Activated CD8-positive, alpha-beta T cell treated with anti-CD3 and anti-CD28 coated beads, Interleukin-2, amount 10 ng/mL, durations not matched to agents 7 days and 5 days (primary cell): ENCODE data around the gene OXCT1. TPM values are rescaled to one million over a fixed set of nuclear protein-coding genes. Genes with fewer than 3 reads are reported as not detected.

Experiments used
- ATAC-seq: fragments of 150-1000 bp; cut with Tn5 transposase; one replicate; pipeline ENCODE4 v1.10.0; 2021; ENCODE audit warnings: moderate library complexity
- CTCF ChIA-PET: fragments of 350-600 bp; sonication (Branson Sonifier 250); formaldehyde crosslinking; loops from one replicate; lab custom pipeline; 2021; ENCODE audit warnings: antibody characterized with exemption; lab: Charles Lee
- POLR2A ChIA-PET: fragments of 350-600 bp; sonication (Branson Sonifier 250); formaldehyde crosslinking; loops from one replicate; lab custom pipeline; 2021; ENCODE audit warnings: antibody characterized with exemption; lab: Charles Lee
- DNase-seq: peaks from one replicate; pipeline ENCODE4 v3.0.0-alpha.2; 2020
- H3K27ac Mint-ChIP-seq: one replicate; pipeline ENCODE4 v1.8.0; 2021; ENCODE audit warnings: mild to moderate bottlenecking, mixed read lengths
- H3K27me3 Mint-ChIP-seq: one replicate; pipeline ENCODE4 v1.8.0; 2021; ENCODE audit warnings: low read depth, mixed read lengths
- H3K36me3 Mint-ChIP-seq: one replicate; pipeline ENCODE4 v1.8.0; 2021; ENCODE audit warnings: low read depth, mixed read lengths
- H3K4me1 Mint-ChIP-seq: one replicate; pipeline ENCODE4 v1.8.0; 2021; ENCODE audit warnings: low read depth, mixed read lengths
- H3K4me3 Mint-ChIP-seq: one replicate; pipeline ENCODE4 v1.8.0; 2021; ENCODE audit warnings: mild to moderate bottlenecking, mixed read lengths
- H3K9me3 Mint-ChIP-seq: one replicate; pipeline ENCODE4 v1.8.0; 2022; ENCODE audit warnings: mixed read lengths; ENCODE audit not compliant: insufficient read depth
- total RNA-seq, 2 experiments: library from RNA; stranded (reverse); gene quantifications; one replicate each; pipeline ENCODE4 v1.2.3, GENCODE V29; 2021

The OXCT1 gene
- total RNA-seq: 10 to 100 TPM; 59.3 to 61.0 TPM

- peak; percentile 95 for DNase-seq
- peak; percentile 95 for ATAC-seq
- CTCF ChIA-PET: interaction anchor here (0.6 to 6.3 kb wide), 5 partner anchors 13 to 67 kb away, joined by 3 to 44 read pairs (median 4); no protein-coding TSS in a partner anchor
- peak within 1 kb of the TSS; percentile 91 for H3K27ac Mint-ChIP-seq
- H3K27me3 Mint-ChIP-seq: no peaks in the 10 kb centered on the region
- H3K4me3 Mint-ChIP-seq: peak within 1 kb of the TSS; percentile 88
- H3K4me1 Mint-ChIP-seq: peaks cover 57% of the 10 kb centered on the region
- no peaks in the 10 kb centered on the region for H3K9me3 Mint-ChIP-seq
- POLR2A ChIA-PET: interaction anchor here (0.6 to 3.4 kb wide), 9 partner anchors 16 to 1251 kb away, joined by 3 to 19 read pairs (median 3); partner anchors contain the start of genes FBXO4 and RIMOC1
- H3K36me3 Mint-ChIP-seq: peaks cover 20% of the 10 kb centered on the region
Observed at GRCh38 chr5:41869724-41870626, at the start of gene OXCT1. Gene OXCT1, minus strand, starts transcription at chr5:41870425. Its CDS starts 67 bp downstream, at chr5:41870358.

GRCh38 chr5:41918105-41918504 is 47.9 kb upstream of the OXCT1 start:
- no peaks in the 10 kb centered on the region for H3K4me1 Mint-ChIP-seq
- no peak overlapping the region for H3K4me3 Mint-ChIP-seq
- DNase-seq: no peak
- peak overlapping the region; percentile 35 for H3K27ac Mint-ChIP-seq
- H3K27me3 Mint-ChIP-seq: no peaks in the 10 kb centered on the region
- ChIA-PET POLR2A (no interaction called here), CTCF (no interaction called here)
- no peak for ATAC-seq
- no peaks in the 10 kb centered on the region for H3K9me3 Mint-ChIP-seq
- H3K36me3 Mint-ChIP-seq: peaks cover 55% of the 10 kb centered on the region

DNA sequence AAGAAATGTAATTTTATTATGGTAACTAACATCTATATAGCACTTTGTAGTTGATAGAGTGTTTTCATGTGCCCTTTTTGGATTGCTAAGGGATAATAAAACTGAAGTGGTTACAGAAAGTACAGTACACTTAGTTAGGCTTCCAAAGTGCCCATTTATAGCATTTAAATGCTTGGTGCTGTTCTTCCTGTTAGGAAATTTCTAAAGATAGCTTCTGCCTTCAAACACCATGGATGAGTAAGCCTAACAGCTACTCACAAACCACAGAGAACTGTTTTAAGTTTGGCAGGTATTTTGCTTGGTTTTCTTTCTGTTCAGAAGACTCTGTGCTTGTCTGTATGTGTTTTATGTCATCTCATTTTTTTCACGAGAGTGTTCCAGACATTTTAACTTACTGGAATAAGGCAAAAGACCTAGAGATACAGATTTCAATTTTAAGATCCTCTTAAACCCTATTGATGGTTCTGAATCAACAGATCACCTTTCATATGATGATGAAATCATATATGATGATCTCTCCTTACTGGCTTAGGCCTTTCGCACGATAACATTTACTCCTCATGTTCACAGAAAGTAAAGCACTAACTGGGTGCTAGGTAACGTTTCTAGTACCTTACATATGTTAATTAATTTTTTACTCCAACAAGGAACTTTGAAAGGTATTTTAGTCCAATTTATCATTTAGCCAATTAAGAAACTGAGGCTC is 38.3 kb upstream of the OXCT1 start:
- H3K4me3 Mint-ChIP-seq: no peak overlapping the region
- ChIA-PET CTCF (interaction anchor here (2.8 kb wide), 1 partner anchor 52 kb away, joined by 12 read pairs; no protein-coding TSS in a partner anchor), POLR2A (no interaction called here)
- H3K9me3 Mint-ChIP-seq: no peaks in the 10 kb centered on the region
- H3K27ac Mint-ChIP-seq: no peak overlapping the region
- peaks cover 59% of the 10 kb centered on the region for H3K36me3 Mint-ChIP-seq
- ATAC-seq (no peak), DNase-seq (no peak)
- peaks cover 38% of the 10 kb centered on the region for H3K4me1 Mint-ChIP-seq
- no peaks in the 10 kb centered on the region for H3K27me3 Mint-ChIP-seq

GRCh38 chr5:41906151-41906550 is 35.9 kb upstream of the OXCT1 start:
- CTCF ChIA-PET: no interaction called here
- Mint-ChIP-seq H3K4me3 (no peak overlapping the region), H3K27me3 (peaks cover 2% of the 10 kb centered on the region), H3K4me1 (peaks cover 45% of the 10 kb centered on the region), H3K9me3 (no peaks in the 10 kb centered on the region), H3K36me3 (peaks cover 42% of the 10 kb centered on the region), H3K27ac (no peak overlapping the region)
- no peak for ATAC-seq
- DNase-seq: no peak
- POLR2A ChIA-PET: no interaction called here

DNA sequence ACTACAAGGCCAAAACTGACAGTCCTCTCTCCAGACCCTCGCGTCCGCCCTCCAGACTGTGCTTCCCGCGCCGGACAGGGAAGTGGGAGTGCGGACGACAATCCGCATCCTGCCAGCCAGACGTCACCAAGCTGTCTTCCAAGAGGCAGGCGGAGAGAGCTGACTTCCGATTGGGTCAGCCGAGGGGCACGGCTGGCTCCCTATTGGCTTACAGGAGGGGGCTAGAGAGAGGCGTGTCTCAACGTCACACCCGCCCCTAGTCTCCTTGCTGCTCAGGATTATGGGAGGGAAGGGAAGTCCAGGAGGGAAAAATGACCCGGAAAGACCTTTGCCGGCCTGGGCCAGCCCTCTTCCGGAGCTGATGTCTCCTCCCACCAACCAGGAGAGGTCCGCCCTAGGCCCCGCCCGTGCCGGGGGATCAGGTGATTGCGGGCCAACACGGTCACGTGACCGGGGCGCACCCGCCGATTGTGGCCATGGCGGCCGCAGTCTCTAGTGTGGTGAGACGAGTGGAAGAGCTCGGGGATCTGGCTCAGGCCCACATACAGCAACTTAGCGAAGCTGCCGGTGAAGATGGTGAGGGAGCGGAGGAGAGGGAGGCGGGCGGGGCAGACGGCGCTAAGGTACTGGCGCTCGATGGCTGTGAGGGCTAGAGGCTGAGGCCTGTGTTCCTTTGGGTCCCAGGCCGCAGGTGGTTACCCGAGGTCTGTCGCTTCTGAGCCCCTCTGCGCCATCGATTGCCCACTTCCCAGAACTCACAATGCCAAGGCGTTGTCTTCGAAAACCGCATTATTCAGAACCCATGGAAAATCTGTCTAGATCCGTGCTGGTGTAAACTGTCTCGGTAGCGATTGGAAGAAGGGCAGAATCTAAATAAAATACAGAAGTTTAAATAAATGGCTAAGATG is 33.9 kb upstream of the OXCT1 start, which contains the start of gene RIMOC1:
RIMOC1 (plus strand) TSS at position 453 of the 908 bp plus-strand sequence; CDS start at position 477, 24 bp downstream.
- H3K4me1 Mint-ChIP-seq: peaks cover 45% of the 10 kb centered on the region
- ATAC-seq (peak; percentile 96), DNase-seq (peak; percentile 98)
- H3K4me3 Mint-ChIP-seq: peak within 1 kb of the TSS; percentile 92
- H3K9me3 Mint-ChIP-seq: no peaks in the 10 kb centered on the region
- ChIA-PET CTCF (interaction anchor here (0.6 to 2.2 kb wide), 9 partner anchors 10 to 153 kb away, joined by 3 to 15 read pairs (median 4); partner anchors contain the start of genes FBXO4 and OXCT1), POLR2A (interaction anchor here (0.6 to 2.4 kb wide), 18 partner anchors 10 to 1680 kb away, joined by 3 to 39 read pairs (median 4); partner anchors contain the start of genes FBXO4, HMGCS1, OXCT1 and TMEM267)
- H3K27me3 Mint-ChIP-seq: peaks cover 7% of the 10 kb centered on the region
- H3K27ac Mint-ChIP-seq: peak within 1 kb of the TSS; percentile 95
- H3K36me3 Mint-ChIP-seq: peaks cover 29% of the 10 kb centered on the region

GRCh38 chr5:41903382-41903891 is 33.2 kb upstream of the OXCT1 start:
- ATAC-seq (no peak), DNase-seq (no peak)
- Mint-ChIP-seq H3K27me3 (peaks cover 7% of the 10 kb centered on the region), H3K9me3 (no peaks in the 10 kb centered on the region), H3K4me3 (peak overlapping the region; percentile 92), H3K36me3 (peaks cover 29% of the 10 kb centered on the region), H3K27ac (peak overlapping the region; percentile 95), H3K4me1 (peaks cover 43% of the 10 kb centered on the region)
- POLR2A ChIA-PET: interaction anchor here (0.8 to 2.4 kb wide), 14 partner anchors 9 to 1410 kb away, joined by 3 to 39 read pairs (median 6); partner anchors contain the start of genes FBXO4, HMGCS1 and OXCT1
- CTCF ChIA-PET: interaction anchor here (0.7 to 2.2 kb wide), 7 partner anchors 9 to 154 kb away, joined by 4 to 15 read pairs (median 4); partner anchors contain the start of gene FBXO4

DNA sequence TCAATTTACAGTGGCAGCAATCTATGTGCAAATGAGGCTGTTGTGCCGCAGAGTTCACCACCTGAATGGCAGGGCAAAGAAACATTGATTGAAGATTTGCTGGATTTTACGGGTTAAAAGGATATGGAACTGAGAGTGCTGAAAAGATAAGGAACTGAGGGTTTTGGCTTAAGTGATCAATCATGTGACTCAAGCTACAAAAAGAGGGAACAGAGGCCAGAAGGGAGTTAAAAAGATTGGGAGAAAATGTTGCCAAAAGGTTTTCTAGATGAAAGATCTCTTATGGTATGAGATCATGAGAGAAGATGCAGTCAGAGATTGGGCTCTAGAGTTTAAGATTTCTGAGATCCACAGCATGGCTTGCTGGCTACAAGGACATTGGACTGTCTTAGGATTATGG is 26.0 kb upstream of the OXCT1 start:
- POLR2A ChIA-PET: no interaction called here
- ATAC-seq (no peak), DNase-seq (no peak)
- Mint-ChIP-seq H3K27me3 (peaks cover 30% of the 10 kb centered on the region), H3K36me3 (no peaks in the 10 kb centered on the region), H3K9me3 (no peaks in the 10 kb centered on the region), H3K27ac (no peak overlapping the region), H3K4me1 (peaks cover 18% of the 10 kb centered on the region), H3K4me3 (no peak overlapping the region)
- CTCF ChIA-PET: no interaction called here

- POLR2A ChIA-PET: interaction anchor here (0.8 to 2.9 kb wide), 2 partner anchors 9 to 11 kb away, joined by 3 to 14 read pairs; partner anchors contain the start of gene RIMOC1
- DNase-seq (no peak), ATAC-seq (no peak)
- CTCF ChIA-PET: interaction anchor here (0.7 to 2.5 kb wide), 4 partner anchors 11 to 37 kb away, joined by 3 to 7 read pairs (median 4); partner anchors contain the start of genes FBXO4 and RIMOC1
- Mint-ChIP-seq H3K36me3 (no peaks in the 10 kb centered on the region), H3K9me3 (no peaks in the 10 kb centered on the region), H3K4me3 (peak overlapping the region; percentile 4), H3K27me3 (peaks cover 28% of the 10 kb centered on the region), H3K4me1 (peaks cover 22% of the 10 kb centered on the region), H3K27ac (no peak overlapping the region)
Observed at GRCh38 chr5:41893074-41893851, 23.0 kb upstream of the OXCT1 start.

- DNase-seq (no peak), ATAC-seq (no peak)
- peaks cover 29% of the 10 kb centered on the region for H3K27me3 Mint-ChIP-seq
- no peak overlapping the region for H3K4me3 Mint-ChIP-seq
- CTCF ChIA-PET: interaction anchor here (1.2 to 1.7 kb wide), 5 partner anchors 12 to 36 kb away, joined by 3 to 4 read pairs (median 4); partner anchors contain the start of genes FBXO4 and RIMOC1
- H3K36me3 Mint-ChIP-seq: no peaks in the 10 kb centered on the region
- no peaks in the 10 kb centered on the region for H3K9me3 Mint-ChIP-seq
- H3K27ac Mint-ChIP-seq: no peak overlapping the region
- H3K4me1 Mint-ChIP-seq: peaks cover 22% of the 10 kb centered on the region
- POLR2A ChIA-PET: interaction anchor here (1.6 to 2.1 kb wide), 2 partner anchors 12 to 18 kb away, joined by 5 to 9 read pairs; partner anchors contain the start of gene RIMOC1
Observed at GRCh38 chr5:41892031-41892430, 21.8 kb upstream of the OXCT1 start.
